Renal cortex interstitium (tissue), 15 donors: ENCODE results near the gene OR10R2. TPM values are rescaled to one million over a fixed set of nuclear protein-coding genes. Genes with fewer than 3 reads are reported as not detected.
A peak's percentile ranks its signal among the peaks of the same experiment; 100 is the strongest.
"Not testable (repeated sequence)": the region's sequence is repeated elsewhere in the genome, so short reads cannot be mapped to it uniquely, and the experiment has no call there.

ENCODE experiments used
- DNase-seq, 11 donors: peaks; one replicate each; pipeline ENCODE4 v3.0.0-alpha.2; 2013; ENCODE audit warnings: low read depth in 9 of 11, low spot score in 4 of 11; ENCODE audit errors: extremely low read depth in 1 of 11
- long read RNA-seq, 16 experiments: transcript quantifications; one replicate each; lab custom pipeline, GENCODE V29; 2026
- polyA plus RNA-seq, 3 donors: library from polyadenylated mRNA; unstranded; fragments of 120-200 nt; gene quantifications; one replicate each; pipeline ENCODE4 v1.2.1, GENCODE V29; 2013; ENCODE audit not compliant: insufficient read length in 3 of 3

OR10R2 gene
- polyA plus RNA-seq = not detected
- long read RNA-seq, donor 1 = 0 reads
- long read RNA-seq, donor 2 = 0 reads
- long read RNA-seq, donor 3 = 0 reads
- long read RNA-seq, donor 4 = 0 reads
- long read RNA-seq, donor 5 = 0 reads
- long read RNA-seq, donor 6 = 0 reads
- long read RNA-seq, donor 7 = 0 reads
- long read RNA-seq, donor 8 = 0 reads
- long read RNA-seq, donor 9 = 0 reads
- long read RNA-seq, donor 10 = 0 reads
- long read RNA-seq, donor 11 = 0 reads
- long read RNA-seq, donor 12, partial matches to known transcripts = 0 of 1 reads
- long read RNA-seq, donor 12, other reads (novel, unspliced or antisense) = 0 of 1 reads
- long read RNA-seq, donor 13 = 0 reads
- long read RNA-seq, donor 14 = 0 reads
- long read RNA-seq, donor 15 = 0 reads
- long read RNA-seq, donor 16 = 0 reads

GRCh38 chr1:158471920-158472319 is at the start of gene OR10R2:
Gene OR10R2, plus strand, starts transcription at chr1:158472220. Its CDS starts 106 bp downstream, at chr1:158472326.
- no peak for DNase-seq

GRCh38 chr1:158425027-158425426 is 47.0 kb upstream of the OR10R2 start:
- DNase-seq = no peak

- DNase-seq = no peak
Observed at GRCh38 chr1:158426137-158426536, 45.9 kb upstream of the OR10R2 start, which contains the start of gene OR10K2. Gene OR10K2, minus strand, starts transcription at chr1:158426237. Its CDS starts 5,371 bp downstream, at chr1:158420866.

GRCh38 chr1:158430163-158430562 is 41.9 kb upstream of the OR10R2 start:
- DNase-seq = not testable (repeated sequence)

DNA sequence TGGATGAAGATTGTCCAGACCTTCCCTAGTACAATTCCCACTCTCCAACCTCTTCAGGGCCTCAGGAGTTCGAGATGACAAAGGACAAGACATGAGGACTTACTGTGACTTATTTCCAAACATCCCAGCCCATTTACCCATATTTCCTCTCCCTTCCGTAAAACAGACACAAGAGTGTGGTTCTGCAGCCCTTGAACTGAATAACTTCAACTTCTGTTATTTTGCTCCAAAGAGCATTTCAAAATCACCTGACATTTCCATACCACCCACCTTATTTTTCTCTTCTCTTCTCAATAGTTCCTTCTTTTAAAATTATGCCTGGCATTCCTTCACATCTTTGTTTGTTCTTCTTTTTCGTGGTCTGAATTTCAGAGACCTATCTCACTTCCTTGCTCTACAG is 37.3 kb upstream of the OR10R2 start:
- DNase-seq = no peak

GRCh38 chr1:158445376-158445775 is 26.6 kb upstream of the OR10R2 start:
- no peak for DNase-seq

DNA sequence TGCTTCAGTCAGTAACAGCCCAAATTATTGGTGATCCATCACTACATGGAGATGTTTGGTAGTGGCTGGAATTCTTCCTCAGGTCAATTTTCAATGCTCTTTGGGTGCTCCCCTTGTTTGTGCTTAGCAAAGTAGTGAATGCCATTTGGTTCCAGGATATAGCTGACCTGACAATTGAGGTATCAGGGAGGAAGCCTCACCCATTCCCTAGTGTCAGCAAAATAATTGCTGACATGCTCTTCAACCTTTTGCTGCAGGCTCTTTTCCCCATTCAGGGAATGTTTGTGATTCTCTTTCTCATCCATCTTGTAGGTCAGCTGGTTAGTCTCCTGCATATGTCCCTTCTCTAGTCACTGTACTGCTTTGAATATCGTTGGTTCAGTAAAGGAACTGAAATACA is 17.5 kb upstream of the OR10R2 start:
- DNase-seq = no peak

DNA sequence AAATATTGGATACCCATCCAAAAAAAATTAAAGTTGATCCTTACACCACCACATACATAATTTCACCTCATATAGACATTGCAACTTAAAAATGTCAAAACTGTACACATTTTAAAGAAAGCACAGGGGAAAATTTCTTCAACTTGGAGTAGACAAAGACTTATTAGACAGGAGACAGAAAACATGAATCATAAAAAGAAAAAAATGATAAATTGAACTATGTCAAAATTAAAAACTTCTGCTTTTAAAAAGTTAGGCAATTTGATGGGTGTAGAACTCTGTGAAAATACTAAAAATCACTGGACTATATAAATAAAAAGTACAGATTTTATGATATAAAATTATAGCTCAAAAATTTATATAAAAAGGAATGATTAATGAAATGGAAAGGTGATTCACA is 14.8 kb upstream of the OR10R2 start:
- no peak for DNase-seq

DNA sequence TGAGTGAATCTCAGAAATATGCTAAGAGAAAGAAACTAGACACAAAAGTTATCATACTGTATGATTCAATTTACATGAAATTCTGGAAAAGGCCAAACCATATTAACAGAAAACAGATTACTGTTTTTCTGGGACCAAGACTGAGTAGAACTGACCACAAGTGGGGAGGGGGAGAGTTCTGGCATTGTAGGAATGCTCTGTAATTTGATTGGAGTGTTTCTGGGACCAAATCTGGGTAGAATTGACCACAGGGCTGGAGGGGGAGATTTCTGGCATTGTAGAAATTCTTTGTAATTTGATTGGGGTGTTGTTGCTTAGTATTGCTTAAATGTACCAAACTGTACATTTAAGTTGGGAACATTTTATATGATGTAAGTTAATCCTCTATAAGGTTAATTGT is 13.8 kb upstream of the OR10R2 start:
- DNase-seq = no peak

DNA sequence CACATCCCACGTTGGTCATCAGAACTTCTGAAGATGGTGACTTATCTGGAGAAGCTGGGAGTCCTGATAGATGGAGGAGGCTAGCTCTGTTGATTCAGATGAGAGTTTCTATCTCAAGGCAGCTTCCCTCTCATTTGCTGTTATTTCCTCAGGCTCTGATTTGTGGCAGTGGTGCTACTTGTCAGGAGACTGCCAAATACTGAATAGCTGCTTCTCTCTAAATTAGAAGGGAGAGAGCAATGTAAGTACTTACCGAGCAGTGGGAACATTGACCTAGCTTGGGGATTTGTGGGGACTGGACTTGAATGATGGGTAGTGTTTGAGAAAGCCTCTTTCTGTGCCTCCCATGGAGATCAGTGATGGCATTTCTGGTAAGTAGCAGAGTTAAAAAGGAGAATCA is 10.5 kb upstream of the OR10R2 start, which contains the start of gene OR10K1:
Gene OR10K1 (plus strand): TSS at position 301 of the 400 bp plus-strand sequence. CDS start 3,728 bp downstream, outside the sequence.
- no peak for DNase-seq

DNA sequence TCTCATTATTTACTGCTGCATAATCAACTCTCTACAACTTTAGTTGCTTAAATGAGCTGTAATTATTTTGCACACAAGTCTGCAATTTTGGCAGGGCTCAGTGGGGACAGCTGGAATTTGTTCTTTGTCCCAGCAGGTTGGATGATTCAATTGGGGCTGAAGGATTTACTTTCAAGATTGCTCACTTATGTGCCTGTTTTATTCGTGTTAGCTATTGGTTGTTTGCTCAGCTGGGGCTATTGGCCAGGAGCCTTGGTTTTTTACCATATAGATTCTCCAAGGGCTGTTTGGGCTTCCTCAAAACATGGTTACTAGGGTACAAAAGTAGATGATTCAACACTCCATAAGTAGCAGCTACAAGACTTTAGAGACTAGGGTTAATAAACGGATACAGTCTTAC is 13.4 kb downstream of the OR10R2 start:
- DNase-seq = no peak

DNA sequence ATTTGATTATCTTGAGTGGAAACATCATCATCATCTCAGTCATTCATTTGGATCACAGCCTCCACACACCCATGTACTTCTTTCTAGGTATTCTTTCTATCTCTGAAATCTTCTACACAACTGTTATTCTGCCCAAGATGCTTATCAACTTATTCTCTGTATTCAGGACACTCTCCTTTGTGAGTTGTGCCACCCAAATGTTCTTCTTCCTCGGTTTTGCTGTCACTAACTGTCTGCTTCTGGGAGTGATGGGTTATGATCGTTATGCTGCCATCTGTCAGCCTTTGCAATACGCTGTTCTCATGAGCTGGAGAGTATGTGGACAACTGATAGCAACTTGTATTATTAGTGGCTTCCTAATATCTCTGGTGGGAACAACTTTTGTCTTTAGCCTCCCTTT is 19.3 kb downstream of the OR10R2 start:
- DNase-seq = no peak

DNA sequence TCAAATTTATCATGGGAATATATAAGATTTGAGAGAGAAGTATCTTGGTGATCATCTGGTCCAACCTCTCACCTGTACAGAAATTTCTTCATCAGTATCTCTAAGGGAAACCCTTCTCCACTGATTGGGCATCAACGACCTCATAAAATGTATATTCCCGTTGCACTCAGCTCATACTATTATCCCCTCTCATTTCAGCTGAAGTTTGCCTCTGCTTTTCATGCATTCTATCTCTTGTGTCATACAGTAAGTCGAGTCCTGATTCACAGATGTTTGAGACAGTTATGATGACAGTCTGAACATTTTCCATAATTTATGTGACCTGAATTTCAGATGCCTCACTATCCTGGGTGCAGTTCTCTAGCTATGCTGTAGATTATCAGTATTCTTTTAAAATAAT is 21.0 kb downstream of the OR10R2 start:
- DNase-seq = no peak

DNA sequence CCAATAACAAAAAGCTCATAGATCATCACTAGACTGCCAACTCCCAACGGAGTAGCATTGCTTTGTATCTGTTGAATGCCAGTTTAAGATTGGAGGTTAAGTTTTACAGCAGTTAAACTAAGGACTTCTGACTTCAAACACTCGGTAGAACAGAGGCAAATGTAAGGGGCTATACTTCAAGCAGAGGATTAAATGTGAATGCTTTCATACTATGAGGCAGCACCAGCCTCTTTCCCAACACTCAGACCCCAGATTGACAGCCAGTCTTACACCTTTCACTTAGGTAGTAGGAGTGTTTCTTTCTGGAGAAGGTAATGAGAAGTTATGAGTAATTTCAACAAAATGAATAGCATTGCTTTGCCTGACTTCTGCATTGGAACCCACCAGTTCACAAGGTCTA is 22.8 kb downstream of the OR10R2 start:
- DNase-seq = no peak

DNA sequence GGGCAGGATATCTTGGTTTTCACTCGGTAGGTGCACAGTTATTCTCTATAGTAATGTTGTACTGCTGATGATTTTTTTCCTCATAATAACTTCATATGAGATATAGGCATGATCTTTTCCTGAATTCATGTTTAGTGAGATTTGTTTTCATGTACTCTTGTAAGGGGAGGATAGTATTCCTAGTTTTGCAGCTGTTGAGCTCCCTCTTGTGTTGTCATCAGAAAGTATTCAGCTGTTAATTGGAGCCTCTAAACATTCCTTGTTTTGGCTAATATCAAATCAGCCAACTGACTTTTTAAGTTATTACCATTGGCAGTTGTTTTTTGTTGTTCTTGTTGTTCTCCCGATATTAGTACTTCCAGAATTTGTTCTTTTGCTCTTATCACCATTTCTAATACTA is 24.4 kb downstream of the OR10R2 start:
- DNase-seq = peak in 2 of 11 donors; percentile 4 to 8

DNA sequence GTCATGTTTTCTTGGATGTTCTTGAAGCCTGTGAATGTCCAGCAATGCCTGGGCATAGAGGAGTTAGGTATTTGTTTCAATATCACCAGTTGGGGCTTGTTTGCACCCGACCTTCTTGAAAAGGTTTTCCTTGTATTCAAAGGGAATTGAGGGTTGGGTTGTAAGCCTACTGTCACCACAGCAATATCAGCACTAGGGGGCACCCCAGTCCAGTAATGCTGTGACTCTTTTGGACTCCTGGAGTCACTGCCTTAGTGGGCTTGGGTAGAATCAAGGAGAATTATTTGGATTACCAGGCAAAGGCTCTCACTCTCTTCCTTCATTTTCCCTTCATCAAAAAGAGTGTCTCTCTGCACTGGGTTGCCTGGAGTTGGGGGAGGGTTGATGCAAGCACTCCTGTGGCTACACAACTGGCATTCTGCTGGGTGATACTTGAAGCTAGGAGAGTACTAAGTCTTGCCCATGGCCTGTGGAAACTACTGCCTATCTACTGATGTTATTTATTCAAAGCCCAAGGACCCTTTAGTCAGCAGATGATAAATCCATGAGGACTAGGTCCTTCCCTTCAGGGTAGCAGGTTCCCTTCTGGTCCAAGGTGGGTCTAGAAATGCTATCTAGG is 34.5 kb downstream of the OR10R2 start:
- no peak for DNase-seq

- DNase-seq = no peak
Observed at GRCh38 chr1:158507511-158507910, 35.5 kb downstream of the OR10R2 start.

- DNase-seq = no peak
Observed at GRCh38 chr1:158509471-158510156, 37.6 kb downstream of the OR10R2 start.

- DNase-seq = no peak
Observed at GRCh38 chr1:158516966-158517365, 44.9 kb downstream of the OR10R2 start.

DNA sequence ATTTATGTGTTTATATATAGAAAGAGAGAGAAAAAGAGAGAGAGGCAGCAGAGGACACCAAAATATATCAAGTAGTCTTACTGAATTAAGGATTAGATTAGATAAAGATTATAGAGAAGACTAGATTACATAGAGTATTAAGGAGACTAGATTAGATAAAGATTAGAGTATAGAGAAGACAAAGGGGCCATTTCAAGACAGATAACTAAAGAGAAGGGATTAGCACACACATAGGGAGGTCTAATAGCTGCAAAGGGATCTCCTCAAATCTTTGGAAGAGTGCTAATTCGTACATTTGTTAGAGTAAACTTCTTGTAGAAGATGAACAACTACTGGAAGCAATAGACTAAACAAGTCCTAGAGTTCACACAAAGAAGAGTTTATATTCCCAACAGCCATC is 48.0 kb downstream of the OR10R2 start:
- no peak for DNase-seq
